OCI-LY3 (cell line): Measurements from ENCODE around the gene EIF5.

Experiments
- EZH2phosphoT487 ChIP-seq: fragments of 200-600 bp; shearing (Covaris generic); IDR thresholded peaks from 2 replicates; pipeline ENCODE4 v1.6.1; 2018; ENCODE audit warnings: antibody characterized with exemption, mixed run types, low read depth
- TF ChIP-seq, protein P1 (sequence below): fragments of 200-600, 300-600 bp; sonication (generic); IDR thresholded peaks from 2 replicates; pipeline ENCODE4 v1.5.1; 2014; ENCODE audit warnings: antibody characterized with exemption, low read length, low read depth

DNA sequence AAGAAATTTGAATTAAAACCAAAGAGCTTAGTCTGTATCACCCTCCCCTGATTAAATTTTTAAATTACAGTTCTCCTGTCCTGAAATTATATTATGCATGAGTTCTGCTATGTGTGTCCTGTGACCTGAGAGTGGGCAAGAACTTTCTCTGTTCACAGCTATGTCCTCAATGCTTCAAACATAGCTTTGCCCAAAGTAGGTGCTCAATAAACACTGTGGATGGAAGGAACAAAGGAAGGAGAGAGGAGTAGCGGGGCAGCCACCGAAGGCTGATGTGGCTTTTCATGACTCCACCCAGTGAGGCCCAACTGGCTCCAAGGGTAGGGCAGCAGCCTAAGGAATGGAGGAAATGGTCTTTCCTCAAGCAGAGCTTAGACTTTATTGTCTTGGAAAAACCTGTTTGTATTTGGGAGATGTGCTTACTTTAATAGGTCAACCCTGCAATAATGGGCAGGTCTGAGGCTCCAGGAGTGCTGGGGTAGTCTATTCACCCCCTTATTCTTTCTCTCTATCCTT lies 43.5 kb downstream of the EIF5 start:
- TF ChIP-seq, protein P1, sequence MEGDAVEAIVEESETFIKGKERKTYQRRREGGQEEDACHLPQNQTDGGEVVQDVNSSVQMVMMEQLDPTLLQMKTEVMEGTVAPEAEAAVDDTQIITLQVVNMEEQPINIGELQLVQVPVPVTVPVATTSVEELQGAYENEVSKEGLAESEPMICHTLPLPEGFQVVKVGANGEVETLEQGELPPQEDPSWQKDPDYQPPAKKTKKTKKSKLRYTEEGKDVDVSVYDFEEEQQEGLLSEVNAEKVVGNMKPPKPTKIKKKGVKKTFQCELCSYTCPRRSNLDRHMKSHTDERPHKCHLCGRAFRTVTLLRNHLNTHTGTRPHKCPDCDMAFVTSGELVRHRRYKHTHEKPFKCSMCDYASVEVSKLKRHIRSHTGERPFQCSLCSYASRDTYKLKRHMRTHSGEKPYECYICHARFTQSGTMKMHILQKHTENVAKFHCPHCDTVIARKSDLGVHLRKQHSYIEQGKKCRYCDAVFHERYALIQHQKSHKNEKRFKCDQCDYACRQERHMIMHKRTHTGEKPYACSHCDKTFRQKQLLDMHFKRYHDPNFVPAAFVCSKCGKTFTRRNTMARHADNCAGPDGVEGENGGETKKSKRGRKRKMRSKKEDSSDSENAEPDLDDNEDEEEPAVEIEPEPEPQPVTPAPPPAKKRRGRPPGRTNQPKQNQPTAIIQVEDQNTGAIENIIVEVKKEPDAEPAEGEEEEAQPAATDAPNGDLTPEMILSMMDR, result no peak
- no peak for TF ChIP-seq EZH2phosphoT487
